ENCODE results near the gene FAM162A. TPM values are rescaled to one million over a fixed set of nuclear protein-coding genes. Genes with fewer than 3 reads are reported as not detected.
"Not testable (repeated sequence)": the region's sequence is repeated elsewhere in the genome, so short reads cannot be mapped to it uniquely, and the experiment has no call there.

Gene FAM162A
- total and polyA plus RNA-seq, 4 donors, result 16.6 to 160 (median 29.6) TPM

DNA sequence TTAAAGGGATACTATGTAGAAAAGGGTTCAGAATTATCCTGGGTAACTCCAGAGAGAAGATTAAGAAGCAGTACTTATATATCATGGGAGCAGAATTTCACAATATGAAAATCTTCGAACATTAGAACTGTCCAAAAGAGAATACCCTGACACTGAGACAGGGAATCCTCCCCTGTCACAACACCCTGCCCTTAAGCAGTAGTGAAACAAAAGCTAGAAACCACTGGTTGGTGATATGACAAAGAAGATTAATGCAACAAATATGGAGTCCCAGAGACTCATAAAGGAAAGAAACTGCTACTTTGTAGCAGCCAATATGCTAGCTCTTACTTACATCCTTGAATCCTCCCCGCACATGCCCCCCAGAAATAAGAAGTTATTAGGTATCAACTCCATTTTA is 19.5 kb upstream of the FAM162A start:
- peaks cover 5 to 31% (median 11%) of the 10 kb centered on the region in 4 donors for H3K4me1 ChIP-seq (ENCODE audit: control insufficient read depth in 4 of 4, insufficient read depth in 4 of 4, low read length in 3 of 4)
- no peaks in the 10 kb centered on the region for H3K9me3 ChIP-seq (ENCODE audit: control insufficient read depth in 4 of 4, low read length in 3 of 4)
- H3K4me3 ChIP-seq (ENCODE audit: low read depth in 1 of 3, low read length in 3 of 3), result no peak overlapping the region
- WGBS, result 89% methylated on average over 2 of the region's 2 CpGs
- H3K36me3 ChIP-seq (ENCODE audit: control insufficient read depth in 4 of 4, insufficient read depth in 3 of 4, low read depth in 1 of 4, low read length in 3 of 4), result peaks cover 2 to 11% (median 4%) of the 10 kb centered on the region in 4 donors
- H3K27me3 ChIP-seq (ENCODE audit: control insufficient read depth in 4 of 4, insufficient read depth in 4 of 4, low read length in 3 of 4), result no peaks in the 10 kb centered on the region
- peak overlapping the region in 1 of 2 donors; percentile 54 for H3K27ac ChIP-seq (ENCODE audit: low read depth in 1 of 2, low read length in 2 of 2)
- DNase-seq (ENCODE audit: low spot score), result no peak
- TF ChIP-seq NR2F2 (IDR thresholded peaks at IDR 0.05) (no peak), RXRA (IDR thresholded peaks at IDR 0.05) (no peak), YY1 (IDR thresholded peaks at IDR 0.05) (no peak), FOXA2 (IDR thresholded peaks at IDR 0.05) (no peak), FOXA1 (IDR thresholded peaks at IDR 0.05) (no peak), SP1 (IDR thresholded peaks at IDR 0.05) (no peak), JUND (IDR thresholded peaks at IDR 0.05) (no peak)
- TF ChIP-seq, protein P1, sequence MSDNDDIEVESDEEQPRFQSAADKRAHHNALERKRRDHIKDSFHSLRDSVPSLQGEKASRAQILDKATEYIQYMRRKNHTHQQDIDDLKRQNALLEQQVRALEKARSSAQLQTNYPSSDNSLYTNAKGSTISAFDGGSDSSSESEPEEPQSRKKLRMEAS (IDR thresholded peaks at IDR 0.05), result no peak
- TF ChIP-seq, protein P2, sequence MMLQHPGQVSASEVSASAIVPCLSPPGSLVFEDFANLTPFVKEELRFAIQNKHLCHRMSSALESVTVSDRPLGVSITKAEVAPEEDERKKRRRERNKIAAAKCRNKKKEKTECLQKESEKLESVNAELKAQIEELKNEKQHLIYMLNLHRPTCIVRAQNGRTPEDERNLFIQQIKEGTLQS (IDR thresholded peaks at IDR 0.05), result no peak
- no peak overlapping the region for H3K9ac ChIP-seq (ENCODE audit: low read depth in 1 of 2, low read length in 2 of 2)

DNA sequence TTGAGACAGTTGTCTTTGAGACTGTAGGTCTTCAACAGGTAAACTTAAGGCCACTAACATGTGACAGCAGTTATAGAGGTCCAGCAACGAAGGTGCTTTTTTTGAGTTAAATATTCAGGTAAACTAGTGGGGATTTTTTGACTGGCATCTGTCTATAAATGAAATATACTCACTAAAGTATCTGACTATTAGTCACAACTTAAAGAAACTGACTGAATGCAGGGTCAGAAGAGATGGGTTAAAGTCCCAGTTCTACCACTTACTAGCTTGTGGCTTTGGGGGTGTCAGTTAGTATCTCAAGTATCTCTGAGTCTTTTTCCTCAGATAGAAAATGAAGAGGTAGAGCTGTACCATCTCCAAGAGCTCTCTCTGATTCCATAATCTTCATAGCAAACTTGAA is 18.9 kb upstream of the FAM162A start:
- H3K27ac ChIP-seq (ENCODE audit: low read depth in 1 of 2, low read length in 2 of 2), result peak overlapping the region; percentile 22 to 54
- H3K9me3 ChIP-seq (ENCODE audit: control insufficient read depth in 4 of 4, low read length in 3 of 4), result no peaks in the 10 kb centered on the region
- peaks cover 2 to 11% (median 5%) of the 10 kb centered on the region in 4 donors for H3K36me3 ChIP-seq (ENCODE audit: control insufficient read depth in 4 of 4, insufficient read depth in 3 of 4, low read depth in 1 of 4, low read length in 3 of 4)
- no peak overlapping the region for H3K4me3 ChIP-seq (ENCODE audit: low read depth in 1 of 3, low read length in 3 of 3)
- 83% methylated on average over 1 of the region's 1 CpG for WGBS
- DNase-seq (ENCODE audit: low spot score), result no peak
- TF ChIP-seq TAF1 (conservative IDR thresholded peaks at IDR 0.05) (no peak), RAD21 (IDR thresholded peaks at IDR 0.05) (no peak)
- TF ChIP-seq, protein P3, sequence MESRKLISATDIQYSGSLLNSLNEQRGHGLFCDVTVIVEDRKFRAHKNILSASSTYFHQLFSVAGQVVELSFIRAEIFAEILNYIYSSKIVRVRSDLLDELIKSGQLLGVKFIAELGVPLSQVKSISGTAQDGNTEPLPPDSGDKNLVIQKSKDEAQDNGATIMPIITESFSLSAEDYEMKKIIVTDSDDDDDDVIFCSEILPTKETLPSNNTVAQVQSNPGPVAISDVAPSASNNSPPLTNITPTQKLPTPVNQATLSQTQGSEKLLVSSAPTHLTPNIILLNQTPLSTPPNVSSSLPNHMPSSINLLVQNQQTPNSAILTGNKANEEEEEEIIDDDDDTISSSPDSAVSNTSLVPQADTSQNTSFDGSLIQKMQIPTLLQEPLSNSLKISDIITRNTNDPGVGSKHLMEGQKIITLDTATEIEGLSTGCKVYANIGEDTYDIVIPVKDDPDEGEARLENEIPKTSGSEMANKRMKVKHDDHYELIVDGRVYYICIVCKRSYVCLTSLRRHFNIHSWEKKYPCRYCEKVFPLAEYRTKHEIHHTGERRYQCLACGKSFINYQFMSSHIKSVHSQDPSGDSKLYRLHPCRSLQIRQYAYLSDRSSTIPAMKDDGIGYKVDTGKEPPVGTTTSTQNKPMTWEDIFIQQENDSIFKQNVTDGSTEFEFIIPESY (IDR thresholded peaks at IDR 0.05), result no peak
- peaks cover 5 to 31% (median 11%) of the 10 kb centered on the region in 4 donors for H3K4me1 ChIP-seq (ENCODE audit: control insufficient read depth in 4 of 4, insufficient read depth in 4 of 4, low read length in 3 of 4)
- no peaks in the 10 kb centered on the region for H3K27me3 ChIP-seq (ENCODE audit: control insufficient read depth in 4 of 4, insufficient read depth in 4 of 4, low read length in 3 of 4)
- H3K9ac ChIP-seq (ENCODE audit: low read depth in 1 of 2, low read length in 2 of 2), result no peak overlapping the region

DNA sequence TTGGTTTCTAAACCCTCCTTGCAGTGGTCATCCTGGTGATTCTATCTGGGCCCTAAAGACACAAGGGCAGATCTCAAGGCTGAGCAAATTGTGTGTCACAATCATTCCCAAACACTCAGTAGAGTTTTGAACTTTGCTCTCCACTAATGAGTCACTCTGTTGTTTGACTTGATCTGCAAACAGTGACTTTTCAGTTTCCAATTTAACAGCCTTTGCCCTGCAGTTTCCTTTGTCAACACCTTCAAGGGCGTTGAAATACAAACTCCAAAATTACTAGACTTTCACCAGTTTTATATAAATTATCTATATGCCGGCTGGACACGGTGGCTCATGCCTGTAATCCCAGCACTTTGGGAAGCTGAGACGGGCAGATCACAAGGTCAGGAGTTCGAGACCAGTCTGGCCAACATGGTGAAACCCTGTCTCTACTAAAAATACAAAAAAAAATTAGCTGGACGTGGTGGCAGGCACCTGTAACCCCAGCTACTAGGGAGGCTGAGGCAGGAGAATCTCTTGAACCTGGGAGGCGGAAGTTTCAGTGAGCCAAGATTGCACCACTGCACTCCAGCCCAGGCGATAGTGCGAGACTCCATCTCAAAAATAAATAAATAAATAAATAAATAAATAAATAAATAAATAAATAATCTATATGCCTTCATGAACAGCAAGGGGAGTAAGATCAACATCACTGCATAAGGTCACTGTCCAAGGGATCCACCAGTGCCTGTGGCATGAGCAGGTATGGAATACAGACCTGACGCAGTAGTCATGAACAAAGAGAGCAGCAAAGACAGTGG is 18.2 kb upstream of the FAM162A start:
- H3K4me1 ChIP-seq (ENCODE audit: control insufficient read depth in 4 of 4, insufficient read depth in 4 of 4, low read length in 3 of 4), result peaks cover 5 to 31% (median 11%) of the 10 kb centered on the region in 4 donors
- not testable (repeated sequence) for H3K4me3 ChIP-seq (ENCODE audit: low read depth in 1 of 3, low read length in 3 of 3); H3K27me3 ChIP-seq (ENCODE audit: control insufficient read depth in 4 of 4, insufficient read depth in 4 of 4, low read length in 3 of 4); H3K9ac ChIP-seq (ENCODE audit: low read depth in 1 of 2, low read length in 2 of 2); DNase-seq (ENCODE audit: low spot score); H3K9me3 ChIP-seq (ENCODE audit: control insufficient read depth in 4 of 4, low read length in 3 of 4)
- peaks cover 2 to 16% (median 5%) of the 10 kb centered on the region in 4 donors for H3K36me3 ChIP-seq (ENCODE audit: control insufficient read depth in 4 of 4, insufficient read depth in 3 of 4, low read depth in 1 of 4, low read length in 3 of 4)
- 49% methylated on average over 10 of the region's 10 CpGs for WGBS
- H3K27ac ChIP-seq (ENCODE audit: low read depth in 1 of 2, low read length in 2 of 2), result peak overlapping the region; percentile 38 to 59
- TF ChIP-seq YY1 (IDR thresholded peaks at IDR 0.05) (peak; percentile 70), HNF4G (IDR thresholded peaks at IDR 0.05) (peak; percentile 95), JUND (IDR thresholded peaks at IDR 0.05) (peak; percentile 100), EGR1 (IDR thresholded peaks at IDR 0.05; ENCODE audit: low read depth in 2 of 2) (peak in 1 of 2 donors; percentile 8), FOXA1 (IDR thresholded peaks at IDR 0.05) (peak; percentile 96), FOXA2 (IDR thresholded peaks at IDR 0.05) (peak; percentile 92), RAD21 (IDR thresholded peaks at IDR 0.05) (peak; percentile 21 to 42), HNF4A (conservative IDR thresholded peaks at IDR 0.05) (peak; percentile 98 to 99), NR2F2 (IDR thresholded peaks at IDR 0.05) (peak; percentile 43), RXRA (IDR thresholded peaks at IDR 0.05) (peak; percentile 85 to 89), SP1 (IDR thresholded peaks at IDR 0.05) (peak; percentile 98)
- TF ChIP-seq, protein P2 (IDR thresholded peaks at IDR 0.05), result peak; percentile 99
- TF ChIP-seq, protein P1 (IDR thresholded peaks at IDR 0.05), result peak; percentile 76
- TF ChIP-seq, protein P3 (IDR thresholded peaks at IDR 0.05), result peak; percentile 74
- TF ChIP-seq, protein P4, sequence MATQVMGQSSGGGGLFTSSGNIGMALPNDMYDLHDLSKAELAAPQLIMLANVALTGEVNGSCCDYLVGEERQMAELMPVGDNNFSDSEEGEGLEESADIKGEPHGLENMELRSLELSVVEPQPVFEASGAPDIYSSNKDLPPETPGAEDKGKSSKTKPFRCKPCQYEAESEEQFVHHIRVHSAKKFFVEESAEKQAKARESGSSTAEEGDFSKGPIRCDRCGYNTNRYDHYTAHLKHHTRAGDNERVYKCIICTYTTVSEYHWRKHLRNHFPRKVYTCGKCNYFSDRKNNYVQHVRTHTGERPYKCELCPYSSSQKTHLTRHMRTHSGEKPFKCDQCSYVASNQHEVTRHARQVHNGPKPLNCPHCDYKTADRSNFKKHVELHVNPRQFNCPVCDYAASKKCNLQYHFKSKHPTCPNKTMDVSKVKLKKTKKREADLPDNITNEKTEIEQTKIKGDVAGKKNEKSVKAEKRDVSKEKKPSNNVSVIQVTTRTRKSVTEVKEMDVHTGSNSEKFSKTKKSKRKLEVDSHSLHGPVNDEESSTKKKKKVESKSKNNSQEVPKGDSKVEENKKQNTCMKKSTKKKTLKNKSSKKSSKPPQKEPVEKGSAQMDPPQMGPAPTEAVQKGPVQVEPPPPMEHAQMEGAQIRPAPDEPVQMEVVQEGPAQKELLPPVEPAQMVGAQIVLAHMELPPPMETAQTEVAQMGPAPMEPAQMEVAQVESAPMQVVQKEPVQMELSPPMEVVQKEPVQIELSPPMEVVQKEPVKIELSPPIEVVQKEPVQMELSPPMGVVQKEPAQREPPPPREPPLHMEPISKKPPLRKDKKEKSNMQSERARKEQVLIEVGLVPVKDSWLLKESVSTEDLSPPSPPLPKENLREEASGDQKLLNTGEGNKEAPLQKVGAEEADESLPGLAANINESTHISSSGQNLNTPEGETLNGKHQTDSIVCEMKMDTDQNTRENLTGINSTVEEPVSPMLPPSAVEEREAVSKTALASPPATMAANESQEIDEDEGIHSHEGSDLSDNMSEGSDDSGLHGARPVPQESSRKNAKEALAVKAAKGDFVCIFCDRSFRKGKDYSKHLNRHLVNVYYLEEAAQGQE (IDR thresholded peaks at IDR 0.05), result peak; percentile 33

All from liver (tissue), 9 donors.